ENCODE data around the gene KRTAP4-9. TPM values are rescaled to one million over a fixed set of nuclear protein-coding genes. Genes with fewer than 3 reads are reported as not detected.
A peak's percentile ranks its signal among the peaks of the same experiment; 100 is the strongest.
"Not testable (repeated sequence)": the region's sequence is repeated elsewhere in the genome, so short reads cannot be mapped to it uniquely, and the experiment has no call there.

KRTAP4-9 gene
- total and polyA plus RNA-seq, 2 donors from 2014 or later, result not detected

GRCh38 chr17:41103896-41104295, 1.3 kb upstream of the KRTAP4-9 start:
- H3K9ac ChIP-seq (ENCODE audit: low read length in 3 of 3), result no peak overlapping the region
- H3K4me1 ChIP-seq (ENCODE audit: control insufficient read depth in 2 of 3, insufficient read depth in 2 of 3, low read depth in 1 of 3, low read length in 3 of 3), result no peaks in the 10 kb centered on the region
- H3K27me3 ChIP-seq (ENCODE audit: control insufficient read depth, insufficient read depth, low read length), result no peaks in the 10 kb centered on the region
- no peaks in the 10 kb centered on the region for H3K9me3 ChIP-seq (ENCODE audit: control insufficient read depth in 2 of 3, insufficient read depth in 1 of 3, low read length in 3 of 3)
- intact Hi-C loops (cut with DNase I), result no loop called here
- H3K4me3 ChIP-seq (ENCODE audit: low read length in 3 of 3), result no peak overlapping the region
- DNase-seq, result no peak
- no peak for FAIRE-seq
- H3K36me3 ChIP-seq (ENCODE audit: control insufficient read depth in 2 of 3, insufficient read depth in 3 of 3, low read length in 3 of 3), result no peaks in the 10 kb centered on the region
- H3K27ac ChIP-seq (ENCODE audit: low read depth in 2 of 2, low read length in 2 of 2), result no peak overlapping the region
- no peak for TF ChIP-seq CTCF (IDR thresholded peaks at IDR 0.05; ENCODE audit: borderline replicate concordance, extremely low read depth, insufficient read depth)

- H3K27ac ChIP-seq (ENCODE audit: low read depth in 2 of 2, low read length in 2 of 2); H3K9me3 ChIP-seq (ENCODE audit: control insufficient read depth in 2 of 3, insufficient read depth in 1 of 3, low read length in 3 of 3); H3K27me3 ChIP-seq (ENCODE audit: control insufficient read depth, insufficient read depth, low read length); H3K4me3 ChIP-seq (ENCODE audit: low read length in 3 of 3); H3K4me1 ChIP-seq (ENCODE audit: control insufficient read depth in 2 of 3, insufficient read depth in 2 of 3, low read depth in 1 of 3, low read length in 3 of 3); intact Hi-C loops (cut with DNase I); DNase-seq; H3K9ac ChIP-seq (ENCODE audit: low read length in 3 of 3); H3K36me3 ChIP-seq (ENCODE audit: control insufficient read depth in 2 of 3, insufficient read depth in 3 of 3, low read length in 3 of 3): not testable (repeated sequence)
- FAIRE-seq, result peak; percentile 13
Measured at GRCh38 chr17:41104386-41105038, 677 bp upstream of the KRTAP4-9 start.

GRCh38 chr17:41107941-41108450, 2.8 kb downstream of the KRTAP4-9 start:
- Histone ChIP-seq H3K9ac (ENCODE audit: low read length in 3 of 3) (no peak overlapping the region), H3K4me3 (ENCODE audit: low read length in 3 of 3) (no peak overlapping the region), H3K9me3 (ENCODE audit: control insufficient read depth in 2 of 3, insufficient read depth in 1 of 3, low read length in 3 of 3) (no peaks in the 10 kb centered on the region), H3K36me3 (ENCODE audit: control insufficient read depth in 2 of 3, insufficient read depth in 3 of 3, low read length in 3 of 3) (no peaks in the 10 kb centered on the region), H3K4me1 (ENCODE audit: control insufficient read depth in 2 of 3, insufficient read depth in 2 of 3, low read depth in 1 of 3, low read length in 3 of 3) (no peaks in the 10 kb centered on the region), H3K27me3 (ENCODE audit: control insufficient read depth, insufficient read depth, low read length) (no peaks in the 10 kb centered on the region), H3K27ac (ENCODE audit: low read depth in 2 of 2, low read length in 2 of 2) (no peak overlapping the region)
- intact Hi-C loops (cut with DNase I), result no loop called here
- DNase-seq, result no peak
- no peak for FAIRE-seq
- no peak for TF ChIP-seq CTCF (IDR thresholded peaks at IDR 0.05; ENCODE audit: borderline replicate concordance, extremely low read depth, insufficient read depth)

GRCh38 chr17:41108728-41109386, 3.7 kb downstream of the KRTAP4-9 start:
- H3K4me3 ChIP-seq (ENCODE audit: low read length in 3 of 3); FAIRE-seq; H3K27me3 ChIP-seq (ENCODE audit: control insufficient read depth, insufficient read depth, low read length); DNase-seq; H3K4me1 ChIP-seq (ENCODE audit: control insufficient read depth in 2 of 3, insufficient read depth in 2 of 3, low read depth in 1 of 3, low read length in 3 of 3); intact Hi-C loops (cut with DNase I); H3K9ac ChIP-seq (ENCODE audit: low read length in 3 of 3); H3K9me3 ChIP-seq (ENCODE audit: control insufficient read depth in 2 of 3, insufficient read depth in 1 of 3, low read length in 3 of 3); H3K36me3 ChIP-seq (ENCODE audit: control insufficient read depth in 2 of 3, insufficient read depth in 3 of 3, low read length in 3 of 3); H3K27ac ChIP-seq (ENCODE audit: low read depth in 2 of 2, low read length in 2 of 2): not testable (repeated sequence)

Data from kidney (tissue), 14 donors.